ENCODE results near the gene MEF2B.

- TF ChIP-seq CTCF (IDR thresholded peaks at IDR 0.05) (no peak), POLR2AphosphoS5 (IDR thresholded peaks at IDR 0.05; ENCODE audit: low read depth, low read length) (no peak), REST (IDR thresholded peaks at IDR 0.05; ENCODE audit: insufficient read depth in 1 of 2, low read depth in 2 of 2, low read length in 1 of 2) (no peak), SIN3A (IDR thresholded peaks at IDR 0.05; ENCODE audit: borderline replicate concordance, insufficient read depth, low read depth, low read length) (no peak)
These were observed 22.9 kb upstream of the MEF2B start for GRCh38 chr19:19192910-19193423.

All from Panc1 (cell line).